ENCODE measurements around the gene GPR137B. TPM values are rescaled to one million over a fixed set of nuclear protein-coding genes. Genes with fewer than 3 reads are reported as not detected.

Gene GPR137B
- total and polyA plus RNA-seq, 2 of the 8 experiments (the other 6 are each of a cell fraction or from before 2014, with no cell fraction given) = 6.9 to 7.7 TPM

- no peak overlapping the region for H2AK5ac ChIP-seq (ENCODE audit: low read depth, low read length)
- no peak overlapping the region for H4K91ac ChIP-seq (replicated peaks; ENCODE audit: insufficient read length, low read length)
- no peak overlapping the region for H4K8ac ChIP-seq (ENCODE audit: extremely low read depth, insufficient read depth, low read length)
- no peak overlapping the region for H2BK15ac ChIP-seq (ENCODE audit: low read length)
- H3K4me3 ChIP-seq (ENCODE audit: extremely low read depth in 1 of 4, insufficient read depth in 2 of 4, low read depth in 3 of 4, low read length in 4 of 4) = no peak overlapping the region
- H3K4me1 ChIP-seq (replicated peaks in 1 of 4; ENCODE audit: control insufficient read depth in 3 of 4, insufficient read depth in 4 of 4, low read length in 3 of 4) = peaks cover 0 to 6% (median 2%) of the 10 kb centered on the region in 4 experiments; a peak in 1 of 7 replicates
- no peak overlapping the region for H3K14ac ChIP-seq (ENCODE audit: insufficient read length)
- H2BK120ac ChIP-seq (replicated peaks; ENCODE audit: low read depth, low read length) = no peak overlapping the region
- peaks cover 0 to 3% (median 0%) of the 10 kb centered on the region in 4 experiments; a peak in 3 of 8 replicates for H3K36me3 ChIP-seq (ENCODE audit: control insufficient read depth in 2 of 4, insufficient read depth in 4 of 4, low read length in 3 of 4)
- H3K56ac ChIP-seq (replicated peaks; ENCODE audit: insufficient read length, low read depth, low read length) = no peak overlapping the region
- no peak overlapping the region for H2BK20ac ChIP-seq (ENCODE audit: low read length)
- H3K9me3 ChIP-seq (ENCODE audit: insufficient read depth in 2 of 2, low read depth in 1 of 2, low read length in 1 of 2) = peaks cover 0 to 3% of the 10 kb centered on the region in 2 experiments; a peak in 1 of 4 replicates
- POLR2A ChIA-PET (ENCODE audit: partially characterized antibody) = no interaction called here
- no peak overlapping the region for H3K27ac ChIP-seq (ENCODE audit: low read depth, low read length)
- no peaks in the 10 kb centered on the region for H3K79me2 ChIP-seq (ENCODE audit: control insufficient read depth in 1 of 2, insufficient read depth in 2 of 2, low read length in 2 of 2)
- no peak overlapping the region for H3K4me2 ChIP-seq (ENCODE audit: insufficient read depth in 1 of 2, low read depth in 2 of 2, low read length in 2 of 2)
- no peak overlapping the region for H3K23ac ChIP-seq (ENCODE audit: insufficient read length)
- H4K5ac ChIP-seq (ENCODE audit: insufficient read length, low read depth, low read length) = no peak overlapping the region
- no peak overlapping the region for H2AFZ ChIP-seq (ENCODE audit: low read length)
- H3K18ac ChIP-seq (ENCODE audit: extremely low read depth, low read length) = no peak overlapping the region
- 100% methylated on average over 1 of the region's 1 CpG; no CpG with 5 or more reads in 1 of the 2 experiments for WGBS, 2 experiments (ENCODE audit: extremely low coverage in 1 of 2, insufficient coverage in 1 of 2, insufficient read length in 1 of 2, insufficient replicate concordance in 2 of 2, low coverage in 1 of 2, low lambda C conversion rate in 2 of 2, missing lambda C conversion rate in 1 of 2)
- DNase-seq (ENCODE audit: low read depth in 1 of 2, low spot score in 2 of 2) (no peak), FAIRE-seq (no peak)
- no peak overlapping the region for H3K4ac ChIP-seq (replicated peaks; ENCODE audit: insufficient read length, low read depth, low read length)
- H3K27me3 ChIP-seq (replicated peaks in 1 of 4; ENCODE audit: control insufficient read depth in 3 of 4, extremely low read depth in 1 of 4, insufficient read depth in 3 of 4, low read length in 3 of 4) = no peaks in the 10 kb centered on the region
- no peaks in the 10 kb centered on the region for H4K20me1 ChIP-seq (replicated peaks in 1 of 2; ENCODE audit: control insufficient read depth in 1 of 2, insufficient read depth in 2 of 2, low read length in 2 of 2)
- H3K9ac ChIP-seq (replicated peaks in 1 of 4; ENCODE audit: extremely low read depth in 1 of 4, low read depth in 3 of 4, low read length in 3 of 4) = no peak overlapping the region
- no peaks in the 10 kb centered on the region for H3K79me1 ChIP-seq (ENCODE audit: low read depth, low read length)
- CTCF ChIA-PET (ENCODE audit: partially characterized antibody) = interaction anchor here (0.8 kb wide), 1 partner anchor 48 kb away, joined by 3 read pairs; no protein-coding TSS in a partner anchor
- H2BK5ac ChIP-seq (ENCODE audit: low read depth, low read length) = no peak overlapping the region
- no peaks in the 10 kb centered on the region for H3K23me2 ChIP-seq (ENCODE audit: low read depth, low read length)
- H2BK12ac ChIP-seq (ENCODE audit: low read depth, low read length) = no peak overlapping the region
- no peak for TF ChIP-seq TCF12 (IDR thresholded peaks at IDR 0.05; ENCODE audit: low read depth, low read length)
- TF ChIP-seq HDAC6 (IDR thresholded peaks at IDR 0.05; ENCODE audit: low read depth, low read length) = no peak
- no peak for TF ChIP-seq FOSL1 (IDR thresholded peaks at IDR 0.05; ENCODE audit: insufficient read depth, low read depth, low read length)
These were observed 61.7 kb downstream of the GPR137B start for GRCh38 chr1:236204039-236204438.
